Vagina (tissue), 2 donors: Measurements from ENCODE around the gene DVL2.

Experiments
- POLR2A ChIP-seq, 2 donors: fragments of 450-650 bp; IDR thresholded peaks; one replicate each; pipeline ENCODE4 v1.6.1; 2017; ENCODE audit warnings: antibody characterized with exemption in 2 of 2, mild to moderate bottlenecking in 2 of 2, moderate library complexity in 2 of 2
- TF ChIP-seq, protein P1 (sequence below), 3 experiments: fragments of 450-650 bp in 2 of 3; fragments of 200-600 bp in 1 of 3; sonication (generic) in 1 of 3; IDR thresholded peaks; one replicate each; pipeline ENCODE4 v1.5.1; 2017 to 2019; ENCODE audit warnings: antibody characterized with exemption in 3 of 3, mild to moderate bottlenecking in 2 of 3, moderate library complexity in 2 of 3

DNA sequence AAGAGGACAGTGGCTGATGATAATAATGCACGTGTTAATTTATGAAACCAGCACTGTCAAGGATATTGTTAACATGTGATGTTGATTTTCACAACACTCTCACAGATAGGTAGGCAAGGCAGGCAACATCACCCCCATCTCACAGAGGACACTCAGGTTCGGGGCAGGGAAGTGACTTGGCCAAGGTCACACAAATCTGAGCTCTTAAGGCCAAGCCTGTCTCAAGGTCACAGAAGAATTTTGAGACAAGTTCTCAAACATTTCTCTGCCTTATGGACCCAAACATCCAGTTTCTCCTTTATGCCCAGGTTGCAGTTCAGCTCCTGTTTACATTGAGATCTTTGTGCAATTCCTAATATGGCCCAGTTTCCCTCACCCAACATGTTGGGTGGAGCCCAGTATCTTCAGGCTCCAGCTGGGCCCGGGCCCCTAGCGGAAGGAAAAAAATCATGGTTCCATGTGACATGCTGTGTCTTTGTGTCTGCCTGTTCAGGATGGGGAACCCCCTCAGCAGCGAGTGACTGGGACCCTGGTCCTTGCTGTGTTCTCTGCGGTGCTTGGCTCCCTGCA lies 48.5 kb upstream of the DVL2 start:
- TF ChIP-seq, protein P1, sequence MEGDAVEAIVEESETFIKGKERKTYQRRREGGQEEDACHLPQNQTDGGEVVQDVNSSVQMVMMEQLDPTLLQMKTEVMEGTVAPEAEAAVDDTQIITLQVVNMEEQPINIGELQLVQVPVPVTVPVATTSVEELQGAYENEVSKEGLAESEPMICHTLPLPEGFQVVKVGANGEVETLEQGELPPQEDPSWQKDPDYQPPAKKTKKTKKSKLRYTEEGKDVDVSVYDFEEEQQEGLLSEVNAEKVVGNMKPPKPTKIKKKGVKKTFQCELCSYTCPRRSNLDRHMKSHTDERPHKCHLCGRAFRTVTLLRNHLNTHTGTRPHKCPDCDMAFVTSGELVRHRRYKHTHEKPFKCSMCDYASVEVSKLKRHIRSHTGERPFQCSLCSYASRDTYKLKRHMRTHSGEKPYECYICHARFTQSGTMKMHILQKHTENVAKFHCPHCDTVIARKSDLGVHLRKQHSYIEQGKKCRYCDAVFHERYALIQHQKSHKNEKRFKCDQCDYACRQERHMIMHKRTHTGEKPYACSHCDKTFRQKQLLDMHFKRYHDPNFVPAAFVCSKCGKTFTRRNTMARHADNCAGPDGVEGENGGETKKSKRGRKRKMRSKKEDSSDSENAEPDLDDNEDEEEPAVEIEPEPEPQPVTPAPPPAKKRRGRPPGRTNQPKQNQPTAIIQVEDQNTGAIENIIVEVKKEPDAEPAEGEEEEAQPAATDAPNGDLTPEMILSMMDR (IDR thresholded peaks at IDR 0.05), result no peak
- TF ChIP-seq POLR2A (IDR thresholded peaks at IDR 0.05), result no peak
